Measurements from ENCODE around the gene KCNG4. TPM values are rescaled to one million over a fixed set of nuclear protein-coding genes. Genes with fewer than 3 reads are reported as not detected.

KCNG4 gene
- polyA plus RNA-seq, 1 donor (not counting 4 experiments of a cell fraction or from before 2014, with no cell fraction given), result not detected

DNA sequence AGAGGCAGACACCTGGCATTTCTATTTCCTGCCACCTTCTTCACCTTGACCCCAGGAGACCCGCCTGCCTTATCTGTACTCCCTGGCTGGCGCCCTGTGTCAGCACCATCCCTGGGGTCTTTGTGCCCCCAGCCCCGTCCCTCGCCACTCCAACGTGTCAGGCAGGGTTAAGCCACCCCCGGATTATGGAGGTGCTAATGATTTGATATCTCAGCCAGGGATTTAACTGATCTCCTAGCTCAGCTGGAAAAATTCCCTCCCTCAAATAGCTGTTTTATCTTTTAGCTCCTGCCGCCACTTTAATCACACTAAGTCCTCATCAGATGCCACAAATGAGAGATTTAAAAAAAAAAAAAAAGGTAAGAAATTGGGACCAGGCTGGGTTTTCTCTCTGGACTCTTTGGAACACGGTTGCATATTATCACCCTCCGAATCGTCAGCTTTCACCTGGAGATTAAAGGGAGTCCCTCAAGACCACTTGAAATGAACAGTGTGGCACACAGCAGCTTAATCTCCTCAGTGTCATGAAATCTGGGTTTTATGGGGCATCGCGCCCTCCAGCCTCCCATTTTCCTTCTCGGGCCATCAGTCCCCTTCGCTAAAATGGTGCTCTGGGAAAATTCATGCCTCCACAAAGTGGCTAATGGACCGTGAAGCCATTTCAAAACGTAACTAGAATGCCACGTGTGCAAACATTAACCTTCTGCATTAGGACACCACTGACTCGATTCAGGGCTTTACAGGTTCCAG is 28.7 kb upstream of the KCNG4 start:
- Histone ChIP-seq H3K9me1 (ENCODE audit: control insufficient read depth, extremely low read depth, insufficient read depth, low read length) (no peaks in the 10 kb centered on the region), H3K4me1 (ENCODE audit: control insufficient read depth, extremely low read depth, insufficient read depth, low read length) (no peaks in the 10 kb centered on the region), H3K9ac (ENCODE audit: control insufficient read depth, extremely low read depth, insufficient read depth, low read length) (no peak overlapping the region), H3K9me3 (ENCODE audit: control insufficient read depth, low read depth, low read length) (no peaks in the 10 kb centered on the region), H3K4me3 (ENCODE audit: control insufficient read depth in 2 of 3, extremely low read depth in 1 of 3, insufficient read depth in 2 of 3, low read depth in 1 of 3, low read length in 3 of 3) (no peak overlapping the region), H3K79me2 (ENCODE audit: control insufficient read depth, insufficient read depth, low read length) (no peaks in the 10 kb centered on the region), H4K20me1 (ENCODE audit: control insufficient read depth, extremely low read depth, insufficient read depth, low read length) (no peaks in the 10 kb centered on the region), H3K4me2 (ENCODE audit: control insufficient read depth, extremely low read depth, insufficient read depth, low read depth, low read length) (no peak overlapping the region), H3K36me3 (ENCODE audit: control insufficient read depth in 2 of 2, extremely low read depth in 1 of 2, insufficient read depth in 2 of 2, low read length in 2 of 2) (no peaks in the 10 kb centered on the region), H3K27ac (ENCODE audit: control insufficient read depth, insufficient read depth, low read length) (no peak overlapping the region), H3K27me3 (ENCODE audit: control insufficient read depth, extremely low read depth, insufficient read depth, low read length) (peaks cover 5% of the 10 kb centered on the region), H2AFZ (ENCODE audit: control insufficient read depth, low read length) (no peak overlapping the region)
- DNase-seq (ENCODE audit: low read depth, low spot score), result no peak
- dilution Hi-C loops (cut with MboI; ENCODE audit: extremely low pct_ligation_motif_present, low sequenced_read_pairs), result loop anchor here (25.0 kb wide), 1 partner anchor 169 kb away; no protein-coding TSS in a partner anchor
- TF ChIP-seq, protein P1, sequence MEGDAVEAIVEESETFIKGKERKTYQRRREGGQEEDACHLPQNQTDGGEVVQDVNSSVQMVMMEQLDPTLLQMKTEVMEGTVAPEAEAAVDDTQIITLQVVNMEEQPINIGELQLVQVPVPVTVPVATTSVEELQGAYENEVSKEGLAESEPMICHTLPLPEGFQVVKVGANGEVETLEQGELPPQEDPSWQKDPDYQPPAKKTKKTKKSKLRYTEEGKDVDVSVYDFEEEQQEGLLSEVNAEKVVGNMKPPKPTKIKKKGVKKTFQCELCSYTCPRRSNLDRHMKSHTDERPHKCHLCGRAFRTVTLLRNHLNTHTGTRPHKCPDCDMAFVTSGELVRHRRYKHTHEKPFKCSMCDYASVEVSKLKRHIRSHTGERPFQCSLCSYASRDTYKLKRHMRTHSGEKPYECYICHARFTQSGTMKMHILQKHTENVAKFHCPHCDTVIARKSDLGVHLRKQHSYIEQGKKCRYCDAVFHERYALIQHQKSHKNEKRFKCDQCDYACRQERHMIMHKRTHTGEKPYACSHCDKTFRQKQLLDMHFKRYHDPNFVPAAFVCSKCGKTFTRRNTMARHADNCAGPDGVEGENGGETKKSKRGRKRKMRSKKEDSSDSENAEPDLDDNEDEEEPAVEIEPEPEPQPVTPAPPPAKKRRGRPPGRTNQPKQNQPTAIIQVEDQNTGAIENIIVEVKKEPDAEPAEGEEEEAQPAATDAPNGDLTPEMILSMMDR (optimal IDR thresholded peaks at IDR 0.05 in 1 of 3, IDR thresholded peaks at IDR 0.05 in 1 of 3, conservative IDR thresholded peaks at IDR 0.05 in 1 of 3; ENCODE audit: extremely low read depth in 1 of 3, insufficient read depth in 2 of 3, low read length in 3 of 3), result no peak
- TF ChIP-seq EZH2 (IDR thresholded peaks at IDR 0.05; ENCODE audit: low read length), result no peak
- no peak for FAIRE-seq

DNA sequence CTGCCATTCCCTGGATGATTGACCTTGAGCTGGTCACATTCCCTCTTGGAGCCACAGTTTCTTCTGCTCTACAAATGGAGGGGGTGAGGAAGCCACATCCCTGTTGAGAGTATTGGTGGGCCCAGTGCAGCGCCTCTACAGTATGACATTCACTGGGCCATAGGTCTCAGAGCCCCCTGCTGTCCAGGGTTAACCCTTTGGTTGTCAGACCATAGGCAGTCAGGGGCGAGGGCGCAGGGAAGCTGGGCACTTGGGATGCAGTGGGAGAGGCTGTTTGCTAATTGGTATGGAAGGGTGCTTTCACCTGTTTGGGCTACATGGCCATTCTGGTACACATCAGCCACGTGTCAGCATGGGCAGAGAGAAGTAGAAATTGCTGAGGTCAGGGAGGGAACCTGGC is 27.6 kb upstream of the KCNG4 start:
- H2AFZ ChIP-seq (ENCODE audit: control insufficient read depth, low read length), result no peak overlapping the region
- dilution Hi-C loops (cut with MboI; ENCODE audit: extremely low pct_ligation_motif_present, low sequenced_read_pairs), result loop anchor here (25.0 kb wide), 1 partner anchor 170 kb away; no protein-coding TSS in a partner anchor
- no peaks in the 10 kb centered on the region for H3K9me3 ChIP-seq (ENCODE audit: control insufficient read depth, low read depth, low read length)
- H3K4me3 ChIP-seq (ENCODE audit: control insufficient read depth in 2 of 3, extremely low read depth in 1 of 3, insufficient read depth in 2 of 3, low read depth in 1 of 3, low read length in 3 of 3), result no peak overlapping the region
- no peaks in the 10 kb centered on the region for H3K4me1 ChIP-seq (ENCODE audit: control insufficient read depth, extremely low read depth, insufficient read depth, low read length)
- DNase-seq (ENCODE audit: low read depth, low spot score) (no peak), FAIRE-seq (no peak)
- H3K79me2 ChIP-seq (ENCODE audit: control insufficient read depth, insufficient read depth, low read length), result no peaks in the 10 kb centered on the region
- H3K27ac ChIP-seq (ENCODE audit: control insufficient read depth, insufficient read depth, low read length), result no peak overlapping the region
- H3K36me3 ChIP-seq (ENCODE audit: control insufficient read depth in 2 of 2, extremely low read depth in 1 of 2, insufficient read depth in 2 of 2, low read length in 2 of 2), result no peaks in the 10 kb centered on the region
- no peak overlapping the region for H3K4me2 ChIP-seq (ENCODE audit: control insufficient read depth, extremely low read depth, insufficient read depth, low read depth, low read length)
- peaks cover 5% of the 10 kb centered on the region for H3K27me3 ChIP-seq (ENCODE audit: control insufficient read depth, extremely low read depth, insufficient read depth, low read length)
- no peak for TF ChIP-seq EZH2 (IDR thresholded peaks at IDR 0.05; ENCODE audit: low read length)
- TF ChIP-seq, protein P1 (optimal IDR thresholded peaks at IDR 0.05 in 1 of 3, IDR thresholded peaks at IDR 0.05 in 1 of 3, conservative IDR thresholded peaks at IDR 0.05 in 1 of 3; ENCODE audit: extremely low read depth in 1 of 3, insufficient read depth in 2 of 3, low read length in 3 of 3), result no peak
- no peaks in the 10 kb centered on the region for H4K20me1 ChIP-seq (ENCODE audit: control insufficient read depth, extremely low read depth, insufficient read depth, low read length)
- H3K9me1 ChIP-seq (ENCODE audit: control insufficient read depth, extremely low read depth, insufficient read depth, low read length), result no peaks in the 10 kb centered on the region
- no peak overlapping the region for H3K9ac ChIP-seq (ENCODE audit: control insufficient read depth, extremely low read depth, insufficient read depth, low read length)

All from keratinocyte (primary cell).